ENCODE results near the gene TOR3A.

DNA sequence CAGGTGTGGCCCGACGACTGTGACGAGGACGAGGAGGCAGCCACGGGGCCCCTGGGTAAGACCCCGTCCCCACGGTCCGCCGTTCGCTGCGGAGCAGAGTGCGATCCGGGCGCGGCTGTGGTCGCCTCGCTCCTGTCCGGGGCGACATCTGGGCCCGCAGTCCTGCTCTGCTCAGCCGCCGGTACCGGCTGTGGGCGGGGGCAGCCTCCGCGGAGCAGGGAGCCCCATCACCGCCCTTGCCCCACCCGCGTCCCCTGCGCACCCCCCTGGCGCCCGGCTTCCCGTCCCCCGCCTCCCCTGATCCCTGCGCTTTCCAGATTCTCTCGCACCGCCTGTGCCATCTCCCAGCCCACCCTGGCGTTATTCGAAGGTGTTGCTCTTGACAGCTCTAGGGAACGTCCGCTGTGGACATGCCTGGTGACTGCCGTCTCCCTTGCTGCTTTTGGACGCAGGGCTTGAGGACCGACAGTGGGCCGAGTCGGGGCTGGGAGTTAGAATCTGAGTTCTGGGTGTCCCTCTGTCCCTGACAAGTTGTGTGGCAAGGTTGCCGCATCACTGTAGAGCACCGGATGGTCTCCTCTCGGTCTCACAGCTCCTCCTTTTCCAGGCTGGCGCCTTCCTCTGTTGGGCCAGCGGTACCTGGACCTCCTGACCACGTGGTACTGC lies 596 bp downstream of the TOR3A start:
- TF ChIP-seq, protein P1, sequence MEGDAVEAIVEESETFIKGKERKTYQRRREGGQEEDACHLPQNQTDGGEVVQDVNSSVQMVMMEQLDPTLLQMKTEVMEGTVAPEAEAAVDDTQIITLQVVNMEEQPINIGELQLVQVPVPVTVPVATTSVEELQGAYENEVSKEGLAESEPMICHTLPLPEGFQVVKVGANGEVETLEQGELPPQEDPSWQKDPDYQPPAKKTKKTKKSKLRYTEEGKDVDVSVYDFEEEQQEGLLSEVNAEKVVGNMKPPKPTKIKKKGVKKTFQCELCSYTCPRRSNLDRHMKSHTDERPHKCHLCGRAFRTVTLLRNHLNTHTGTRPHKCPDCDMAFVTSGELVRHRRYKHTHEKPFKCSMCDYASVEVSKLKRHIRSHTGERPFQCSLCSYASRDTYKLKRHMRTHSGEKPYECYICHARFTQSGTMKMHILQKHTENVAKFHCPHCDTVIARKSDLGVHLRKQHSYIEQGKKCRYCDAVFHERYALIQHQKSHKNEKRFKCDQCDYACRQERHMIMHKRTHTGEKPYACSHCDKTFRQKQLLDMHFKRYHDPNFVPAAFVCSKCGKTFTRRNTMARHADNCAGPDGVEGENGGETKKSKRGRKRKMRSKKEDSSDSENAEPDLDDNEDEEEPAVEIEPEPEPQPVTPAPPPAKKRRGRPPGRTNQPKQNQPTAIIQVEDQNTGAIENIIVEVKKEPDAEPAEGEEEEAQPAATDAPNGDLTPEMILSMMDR (IDR thresholded peaks at IDR 0.05), result no peak
- TF ChIP-seq POLR2A (IDR thresholded peaks at IDR 0.05), result no peak

All from testis (tissue), 2 donors.